Activated effector memory CD4-positive, alpha-beta T cell treated with Interleukin-2 at 50 U/mL for 16 hours (primary cell): Measurements from ENCODE around the gene COPZ2.
"Not testable (repeated sequence)": the region's sequence is repeated elsewhere in the genome, so short reads cannot be mapped to it uniquely, and the experiment has no call there.

Source experiments
- DNase-seq: peaks from one replicate; pipeline ENCODE4 v3.0.0-alpha.2; 2020

The COPZ2 gene

GRCh38 chr17:48037036-48037837 is at the start of gene COPZ2:
Gene COPZ2 (minus strand): TSS chr17:48037797. CDS start chr17:48037777, 20 bp downstream.
- DNase-seq = peak; percentile 54

- DNase-seq = no peak
Observed at GRCh38 chr17:48084932-48085331, 47.3 kb upstream of the COPZ2 start.

GRCh38 chr17:48081858-48082257 is 44.3 kb upstream of the COPZ2 start:
- no peak for DNase-seq

GRCh38 chr17:48077152-48077551 is 39.6 kb upstream of the COPZ2 start:
- DNase-seq = not testable (repeated sequence)

GRCh38 chr17:48074322-48075081 is 36.9 kb upstream of the COPZ2 start:
- DNase-seq = peak; percentile 37

GRCh38 chr17:48073566-48074094 is 36.0 kb upstream of the COPZ2 start:
- not testable (repeated sequence) for DNase-seq

GRCh38 chr17:48072811-48073210 is 35.2 kb upstream of the COPZ2 start:
- not testable (repeated sequence) for DNase-seq

GRCh38 chr17:48071654-48072053 is 34.1 kb upstream of the COPZ2 start:
- no peak for DNase-seq

GRCh38 chr17:48070195-48070594 is 32.6 kb upstream of the COPZ2 start:
- DNase-seq = no peak

- no peak for DNase-seq
Observed at GRCh38 chr17:48068491-48068961, 30.9 kb upstream of the COPZ2 start.

- DNase-seq = not testable (repeated sequence)
Observed at GRCh38 chr17:48067808-48068207, 30.2 kb upstream of the COPZ2 start.

- DNase-seq = no peak
Observed at GRCh38 chr17:48067245-48067644, 29.6 kb upstream of the COPZ2 start.

- DNase-seq = no peak
Observed at GRCh38 chr17:48066656-48067055, 29.1 kb upstream of the COPZ2 start.

GRCh38 chr17:48066192-48066591 is 28.6 kb upstream of the COPZ2 start:
- DNase-seq = no peak

GRCh38 chr17:48064638-48065037 is 27.0 kb upstream of the COPZ2 start:
- no peak for DNase-seq

GRCh38 chr17:48062273-48062672 is 24.7 kb upstream of the COPZ2 start:
- no peak for DNase-seq

- DNase-seq = no peak
Observed at GRCh38 chr17:48060249-48060648, 22.7 kb upstream of the COPZ2 start.

GRCh38 chr17:48059125-48059668 is 21.6 kb upstream of the COPZ2 start:
- DNase-seq = no peak

GRCh38 chr17:48058393-48059124 is 21.0 kb upstream of the COPZ2 start:
- no peak for DNase-seq

GRCh38 chr17:48057626-48058025 is 20.0 kb upstream of the COPZ2 start:
- DNase-seq = no peak

GRCh38 chr17:48056879-48057278 is 19.3 kb upstream of the COPZ2 start:
- no peak for DNase-seq

- no peak for DNase-seq
Observed at GRCh38 chr17:48056246-48056745, 18.7 kb upstream of the COPZ2 start.
